Muscle of leg (tissue), 11 donors: Measurements from ENCODE around the gene MCEMP1. TPM values are rescaled to one million over a fixed set of nuclear protein-coding genes. Genes with fewer than 3 reads are reported as not detected.

Source experiments
- DNase-seq: peaks from one replicate; pipeline ENCODE4 v3.0.0; 2013
- H3K27ac ChIP-seq: one replicate; pipeline ENCODE4 v1.5.1; 2013; ENCODE audit warnings: mild to moderate bottlenecking, low read length, control low read depth
- H3K27me3 ChIP-seq: one replicate; pipeline ENCODE4 v1.6.1; 2013; ENCODE audit warnings: low read length; ENCODE audit not compliant: control insufficient read depth, insufficient read depth
- H3K36me3 ChIP-seq: one replicate; pipeline ENCODE4 v1.6.1; 2013; ENCODE audit warnings: low read length; ENCODE audit not compliant: control insufficient read depth, insufficient read depth
- H3K4me1 ChIP-seq: one replicate; pipeline ENCODE4 v1.6.1; 2013; ENCODE audit warnings: low read length; ENCODE audit not compliant: control insufficient read depth, insufficient read depth
- H3K4me3 ChIP-seq: one replicate; pipeline ENCODE4 v1.5.1; 2013; ENCODE audit warnings: low read length, control low read depth
- H3K9me3 ChIP-seq: replicated peaks from 2 replicates; pipeline ENCODE4 v1.6.1; 2013; ENCODE audit warnings: low read depth, low read length; ENCODE audit not compliant: control insufficient read depth
- WGBS: methylation state at CpG from one replicate; pipeline ENCODE4 v1.1.5; 2013; ENCODE audit warnings: missing lambda C conversion rate; ENCODE audit not compliant: insufficient coverage; 5-methylcytosine and 5-hydroxymethylcytosine counted together
- polyA plus RNA-seq, 8 donors: library from polyadenylated mRNA; unstranded; fragments of 120-200 nt; gene quantifications; one replicate each; pipeline versions ENCODE4 v1.2.1 to v1.2.3, GENCODE V29; 2013; ENCODE audit warnings: inconsistent platforms in 1 of 8, low replicate concordance in 1 of 8; ENCODE audit not compliant: insufficient read length in 8 of 8, insufficient read depth in 1 of 8
- total RNA-seq: library from RNA; stranded (reverse); fragments of 120-200 nt; gene quantifications from one replicate; pipeline ENCODE4 v1.2.4, GENCODE V29; 2013

The MCEMP1 gene
- total and polyA plus RNA-seq, 9 donors = 0.11 to 0.49 (median 0.26) TPM; not detected in 1

DNA sequence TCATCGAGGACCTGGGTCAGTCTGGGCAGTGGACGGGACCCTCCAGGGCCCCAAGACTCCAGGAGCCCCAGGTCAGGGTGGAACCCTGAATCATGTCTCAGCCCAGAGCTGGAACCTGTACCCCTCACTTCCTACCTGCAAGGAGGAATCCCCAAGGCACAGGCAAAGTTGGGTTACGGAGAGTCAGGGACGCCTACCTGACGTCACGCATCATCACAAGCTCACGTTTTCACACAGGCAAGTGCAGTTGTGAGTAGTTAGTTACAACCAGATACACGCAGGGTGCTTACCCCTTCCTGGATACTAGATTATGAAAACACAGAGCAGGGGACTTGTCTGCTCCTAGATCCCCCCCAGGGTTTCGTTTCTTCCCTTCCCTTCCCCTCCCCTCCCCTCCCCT lies 6.1 kb upstream of the MCEMP1 start:
- Histone ChIP-seq H3K27ac (no peak overlapping the region), H3K36me3 (no peaks in the 10 kb centered on the region), H3K4me3 (no peak overlapping the region), H3K27me3 (peaks cover 22% of the 10 kb centered on the region), H3K9me3 (peaks cover 3% of the 10 kb centered on the region), H3K4me1 (peaks cover 4% of the 10 kb centered on the region)
- WGBS = 21% methylated on average over 6 of the region's 9 CpGs
- no peak for DNase-seq

DNA sequence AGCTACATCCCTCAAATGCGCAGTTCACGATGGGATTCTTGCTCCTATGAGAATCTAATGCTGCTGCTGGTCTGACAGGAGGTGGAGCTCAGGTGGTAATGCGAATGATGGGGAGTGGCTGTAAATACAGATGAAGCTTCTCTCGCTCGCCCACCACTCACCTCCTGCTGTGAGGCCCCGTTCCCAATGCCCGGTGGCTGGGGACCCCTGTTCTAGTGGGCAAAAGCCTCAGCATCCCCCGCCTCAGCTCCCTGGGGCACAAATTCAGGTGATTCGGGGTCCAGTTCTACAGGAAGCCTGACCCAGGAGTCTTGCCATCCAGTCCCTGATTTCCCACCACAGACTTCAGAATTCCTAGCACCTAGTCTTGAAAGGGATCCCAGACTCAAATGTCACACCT lies 4.4 kb upstream of the MCEMP1 start:
- H3K27me3 ChIP-seq = peaks cover 30% of the 10 kb centered on the region
- no peak overlapping the region for H3K27ac ChIP-seq
- WGBS = 39% methylated on average over 8 of the region's 9 CpGs

GRCh38 chr19:7674010-7675005 lies 2.6 kb upstream of the MCEMP1 start:
- DNase-seq = peak; percentile 70
- Histone ChIP-seq H3K4me1 (peaks cover 4% of the 10 kb centered on the region), H3K4me3 (no peak overlapping the region), H3K9me3 (peaks cover 3% of the 10 kb centered on the region), H3K27ac (no peak overlapping the region), H3K27me3 (peaks cover 28% of the 10 kb centered on the region), H3K36me3 (no peaks in the 10 kb centered on the region)
- 37% methylated on average over 10 of the region's 21 CpGs for WGBS

More for the DNA sequence above, 4.4 kb upstream of the MCEMP1 start:
- Histone ChIP-seq H3K9me3 (peaks cover 3% of the 10 kb centered on the region), H3K36me3 (no peaks in the 10 kb centered on the region), H3K4me3 (no peak overlapping the region), H3K4me1 (peaks cover 4% of the 10 kb centered on the region)
- DNase-seq = no peak

DNA sequence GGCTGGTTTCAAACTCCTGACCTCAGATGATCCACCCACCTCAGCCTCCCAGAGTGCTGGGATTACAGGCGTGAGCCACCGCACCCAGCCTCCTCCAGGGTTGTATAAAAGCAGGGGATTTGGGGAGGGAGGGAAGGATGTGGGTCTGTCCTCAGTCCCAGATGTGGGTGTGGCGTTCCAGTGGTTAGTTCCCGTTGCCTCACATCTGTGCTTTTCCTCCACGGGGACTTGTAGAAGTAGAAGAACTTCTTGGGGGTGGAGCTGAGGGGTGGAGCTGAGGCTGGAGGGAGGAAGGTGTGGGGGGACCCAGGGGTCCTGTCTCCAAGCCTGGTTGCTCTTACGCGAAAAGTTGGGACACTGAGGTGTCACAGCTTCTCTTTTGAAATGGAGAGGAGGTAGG lies 514 bp upstream of the MCEMP1 start:
- 24% methylated on average over 3 of the region's 7 CpGs for WGBS
- Histone ChIP-seq H3K27me3 (peaks cover 15% of the 10 kb centered on the region), H3K27ac (no peak overlapping the region), H3K4me1 (peaks cover 5% of the 10 kb centered on the region), H3K4me3 (no peak overlapping the region), H3K36me3 (no peaks in the 10 kb centered on the region), H3K9me3 (peaks cover 3% of the 10 kb centered on the region)
- DNase-seq = no peak

DNA sequence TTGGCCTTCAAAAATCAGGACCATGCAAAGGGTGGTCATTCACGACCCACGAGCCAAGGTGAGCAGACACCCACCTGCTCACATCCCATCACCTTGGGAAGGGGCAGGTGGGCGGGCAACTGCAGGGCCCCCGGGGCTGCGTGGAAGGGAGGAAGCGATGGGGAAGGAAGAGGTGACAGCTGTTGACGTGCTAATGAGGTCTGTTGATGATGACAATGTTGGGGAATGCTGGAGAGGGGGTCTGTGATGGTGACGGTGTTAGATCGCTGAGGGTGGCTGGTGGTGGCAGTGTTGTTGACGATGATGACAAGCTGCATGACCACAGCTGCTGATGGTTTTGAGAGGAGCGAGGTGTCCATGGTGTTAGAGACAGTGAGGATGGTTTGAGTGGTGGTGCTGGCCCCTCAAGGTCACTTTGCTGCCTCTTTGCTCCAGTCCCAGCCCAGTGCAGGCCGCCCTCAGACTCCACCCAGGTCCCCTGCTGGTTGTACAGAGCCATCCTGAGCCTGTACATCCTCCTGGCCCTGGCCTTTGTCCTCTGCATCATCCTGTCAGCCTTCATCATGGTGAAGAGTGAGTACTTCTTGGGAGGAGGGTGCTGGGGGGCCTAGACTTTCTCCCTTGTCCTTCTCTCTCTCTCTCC lies 900 bp downstream of the MCEMP1 start:
- Histone ChIP-seq H3K36me3 (peaks cover 5% of the 10 kb centered on the region), H3K4me3 (no peak overlapping the region), H3K9me3 (peaks cover 3% of the 10 kb centered on the region), H3K4me1 (peaks cover 12% of the 10 kb centered on the region), H3K27ac (no peak overlapping the region), H3K27me3 (peaks cover 11% of the 10 kb centered on the region)
- DNase-seq = no peak
- 40% methylated on average over 10 of the region's 12 CpGs for WGBS

GRCh38 chr19:7678971-7679751 lies 2.3 kb downstream of the MCEMP1 start:
- no peaks in the 10 kb centered on the region for H3K9me3 ChIP-seq
- H3K4me1 ChIP-seq = peaks cover 12% of the 10 kb centered on the region
- no peak for DNase-seq
- H3K27me3 ChIP-seq = peaks cover 9% of the 10 kb centered on the region
- H3K27ac ChIP-seq = no peak overlapping the region
- H3K4me3 ChIP-seq = no peak overlapping the region
- peaks cover 16% of the 10 kb centered on the region for H3K36me3 ChIP-seq
- WGBS = 71% methylated on average over 16 of the region's 30 CpGs

GRCh38 chr19:7679771-7680605 lies 3.1 kb downstream of the MCEMP1 start:
- no peak overlapping the region for H3K27ac ChIP-seq

DNA sequence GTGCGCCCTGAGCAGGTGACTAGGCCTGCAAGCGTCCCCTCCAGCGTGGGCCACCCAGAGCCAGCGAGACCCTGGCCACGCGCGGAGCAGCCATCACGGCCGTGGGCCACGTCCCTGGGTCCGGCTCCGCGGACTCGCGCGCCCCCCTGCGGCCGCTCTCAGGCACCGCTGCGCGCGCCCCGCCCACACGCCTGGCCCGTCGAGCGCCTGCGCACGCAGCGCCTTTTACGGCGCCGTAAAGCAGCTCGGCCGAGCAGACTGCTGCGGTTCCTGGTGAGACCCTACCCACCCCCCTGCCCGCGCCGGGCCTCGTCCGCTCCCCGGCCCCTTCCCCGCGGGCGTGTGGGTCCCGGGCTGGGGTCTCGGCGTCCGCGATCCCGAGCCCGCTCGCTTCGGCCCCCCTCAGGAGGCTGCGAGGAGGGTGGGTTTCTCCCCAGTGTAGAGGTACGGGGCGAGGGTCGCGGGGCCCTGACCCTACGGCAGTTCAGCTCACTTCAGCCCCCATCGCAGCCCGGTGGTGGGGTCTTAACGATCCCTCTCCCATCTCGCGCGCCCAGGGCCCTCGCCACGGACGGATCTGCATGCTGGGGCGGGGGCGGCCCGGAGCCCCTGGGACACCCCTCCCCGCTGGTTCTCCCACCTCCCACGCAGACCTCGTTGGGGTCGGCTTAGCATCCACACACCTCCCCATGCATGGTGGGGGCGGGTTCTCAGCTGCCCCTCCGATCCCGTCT lies 3.9 kb downstream of the MCEMP1 start, which contains the start of gene TRAPPC5:
TRAPPC5 (plus strand) TSS at position 228 of the 734 bp plus-strand sequence. CDS start 1,421 bp downstream, outside the sequence.
- peak; percentile 94 for DNase-seq
- Histone ChIP-seq H3K9me3 (no peaks in the 10 kb centered on the region), H3K4me3 (peak within 1 kb of the TSS; percentile 86), H3K4me1 (peaks cover 12% of the 10 kb centered on the region), H3K27me3 (peaks cover 9% of the 10 kb centered on the region), H3K27ac (peak within 1 kb of the TSS; percentile 65), H3K36me3 (peaks cover 16% of the 10 kb centered on the region)
- WGBS = under 1% methylated on average over 75 of the region's 79 CpGs

More at GRCh38 chr19:7679771-7680605, 3.1 kb downstream of the MCEMP1 start:
- peaks cover 9% of the 10 kb centered on the region for H3K27me3 ChIP-seq
- DNase-seq = no peak
- H3K36me3 ChIP-seq = peaks cover 16% of the 10 kb centered on the region
- WGBS = 45% methylated on average over 15 of the region's 22 CpGs
- H3K9me3 ChIP-seq = no peaks in the 10 kb centered on the region
- H3K4me1 ChIP-seq = peaks cover 12% of the 10 kb centered on the region
- H3K4me3 ChIP-seq = no peak overlapping the region
